GM12878 (cell line): ENCODE measurements around the gene TMEM223. TPM values are rescaled to one million over a fixed set of nuclear protein-coding genes. Genes with fewer than 3 reads are reported as not detected.

Experiments used
- ATAC-seq: fragments of 200-7000 bp; cut with Tn5 transposase; 3 replicates; pipeline ENCODE4 v1.9.1; 2020; ENCODE audit warnings: mild to moderate bottlenecking, moderate library complexity
- BruUV-seq: library from RNA; stranded (reverse); fragments of 400-500 nt; replicated peaks from 2 replicates; lab custom pipeline; 2021; lab: Mats Ljungman, UMichigan
- CTCF ChIA-PET: fragments of 300-600 bp; sonication (Branson Sonifier 250); formaldehyde crosslinking; extraction: SDS; loops from one replicate; lab custom pipeline; 2021; ENCODE audit warnings: inconsistent platforms; lab: Yijun Ruan, JAX
- POLR2A ChIA-PET: fragments of 350-600 bp; formaldehyde crosslinking; extraction: SDS; loops from one replicate; lab custom pipeline; 2021; ENCODE audit warnings: inconsistent platforms; lab: Charles Lee
- RAD21 ChIA-PET: fragments of 300-600 bp; sonication (Branson Sonifier 250); formaldehyde crosslinking; loops from one replicate; lab custom pipeline; 2023; ENCODE audit warnings: antibody characterized with exemption; ENCODE audit not compliant: unreplicated experiment; lab: Charles Lee
- SMC1A ChIA-PET: fragments of 300-600 bp; sonication (Branson Sonifier 250); formaldehyde crosslinking; loops from one replicate; lab custom pipeline; 2023; ENCODE audit not compliant: unreplicated experiment, uncharacterized antibody; lab: Charles Lee
- DNase-seq: peaks from one replicate; pipeline ENCODE4 v3.0.0-alpha.2; 2011; ENCODE audit warnings: low read depth, low spot score
- FAIRE-seq: peaks from 3 replicates; lab custom pipeline; 2011; peaks lifted over from hg19 to GRCh38; lab: Jason Lieb, UNC
- H2AFZ ChIP-seq: 2 replicates; pipeline ENCODE4 v1.6.0; 2011; ENCODE audit warnings: low read depth, low read length, control low read depth; ENCODE audit not compliant: control insufficient read depth
- H3K27ac ChIP-seq: 2 replicates; pipeline ENCODE4 v1.5.1; 2011; ENCODE audit warnings: control low read depth; ENCODE audit not compliant: control insufficient read depth, insufficient read depth
- H3K27me3 ChIP-seq, 2 experiments: replicated peaks in 1 of 2; 2 replicates each; pipeline versions ENCODE4 v1.6.0 to v1.6.1; 2011; ENCODE audit warnings: low read length in 1 of 2; ENCODE audit not compliant: control insufficient read depth in 2 of 2, insufficient read depth in 2 of 2
- H3K36me3 ChIP-seq, 2 experiments: 2 replicates each; pipeline ENCODE4 v1.5.1; 2011; ENCODE audit warnings: low read length in 1 of 2; ENCODE audit not compliant: control insufficient read depth in 2 of 2, insufficient read depth in 2 of 2
- H3K4me1 ChIP-seq: 2 replicates; pipeline ENCODE4 v1.6.1; 2011; ENCODE audit warnings: mild to moderate bottlenecking, low read length, moderate library complexity, mixed read lengths; ENCODE audit not compliant: control insufficient read depth, insufficient read depth
- H3K4me2 ChIP-seq: 2 replicates; pipeline ENCODE4 v1.6.0; 2011; ENCODE audit warnings: control low read depth; ENCODE audit not compliant: control insufficient read depth, insufficient read depth
- H3K4me3 ChIP-seq: fragments of 200-600 bp; sonication (generic); 2 replicates; pipeline ENCODE4 v1.5.1; 2016
- H3K79me2 ChIP-seq: 2 replicates; pipeline ENCODE4 v1.6.0; 2011; ENCODE audit warnings: low read length; ENCODE audit not compliant: control insufficient read depth, insufficient read depth
- H3K9ac ChIP-seq: 2 replicates; pipeline ENCODE4 v1.8.0; 2011; ENCODE audit warnings: low read length, control low read depth, mixed read lengths; ENCODE audit not compliant: control insufficient read depth, insufficient read depth
- H3K9me3 ChIP-seq: replicated peaks from 3 replicates; pipeline ENCODE4 v1.5.1; 2011; ENCODE audit warnings: mild to moderate bottlenecking, low read length; ENCODE audit not compliant: control insufficient read depth, insufficient read depth
- H4K20me1 ChIP-seq: 2 replicates; pipeline ENCODE4 v1.6.0; 2011; ENCODE audit not compliant: control insufficient read depth, insufficient read depth
- CBX3 ChIP-seq: fragments of 200-600 bp; sonication (generic); IDR thresholded peaks from 2 replicates; pipeline ENCODE4 v1.6.1; 2016; ENCODE audit warnings: low read depth, borderline replicate concordance
- CEBPB ChIP-seq, 2 experiments: fragments of 150-350 bp in 1 of 2; IDR thresholded peaks; 2 replicates each; pipeline ENCODE4 v1.6.1; 2012 to 2014; ENCODE audit warnings: low read depth in 2 of 2, low read length in 2 of 2, borderline replicate concordance in 1 of 2, inconsistent platforms in 1 of 2
- FOS ChIP-seq: IDR thresholded peaks from 3 replicates; pipeline ENCODE4 v1.6.1; 2011; ENCODE audit warnings: borderline replicate concordance; ENCODE audit not compliant: insufficient read length; ENCODE audit errors: extremely low read depth
- HDAC2 ChIP-seq: fragments of 200-600 bp; sonication (generic); IDR thresholded peaks from 2 replicates; pipeline ENCODE4 v1.6.1; 2017
- KDM1A ChIP-seq: fragments of 200-600 bp; sonication (generic); IDR thresholded peaks from 2 replicates; pipeline ENCODE4 v1.6.1; 2016; ENCODE audit warnings: borderline replicate concordance
- MAX ChIP-seq: IDR thresholded peaks from 2 replicates; pipeline ENCODE4 v1.6.1; 2012; ENCODE audit warnings: low read depth, low read length, improper control_type of control experiment
- MYC ChIP-seq: IDR thresholded peaks from 2 replicates; pipeline ENCODE4 v1.6.1; 2011; ENCODE audit warnings: mild to moderate bottlenecking, low read length, moderate library complexity, inconsistent platforms; ENCODE audit not compliant: insufficient read depth, insufficient replicate concordance, insufficient read length, severe bottlenecking
- POLR2A ChIP-seq: IDR thresholded peaks from 2 replicates; pipeline ENCODE4 v1.6.1; 2011; ENCODE audit warnings: low read depth, mild to moderate bottlenecking, low read length
- POLR2AphosphoS5 ChIP-seq: IDR thresholded peaks from 2 replicates; pipeline ENCODE4 v1.6.1; 2011; ENCODE audit warnings: mild to moderate bottlenecking, low read length, inconsistent platforms
- RELA ChIP-seq: fragments of 450-650 bp; IDR thresholded peaks from 2 replicates; pipeline ENCODE4 v1.8.0; 2014; ENCODE audit warnings: borderline replicate concordance; ENCODE audit not compliant: partially characterized antibody
- RFX5 ChIP-seq: IDR thresholded peaks from 2 replicates; pipeline ENCODE4 v1.6.1; 2011; ENCODE audit warnings: low read depth, low read length, improper control_type of control experiment
- SMARCA5 ChIP-seq: fragments of 450-650 bp; IDR thresholded peaks from 2 replicates; pipeline ENCODE4 v1.6.1; 2017; ENCODE audit warnings: mild to moderate bottlenecking
- SMC3 ChIP-seq: IDR thresholded peaks from 2 replicates; pipeline ENCODE4 v1.6.1; 2011; ENCODE audit warnings: low read length, improper control_type of control experiment, borderline replicate concordance
- SPI1 ChIP-seq: IDR thresholded peaks from 2 replicates; pipeline ENCODE4 v1.6.1; 2011; ENCODE audit warnings: low read depth, mild to moderate bottlenecking, low read length, moderate library complexity, borderline replicate concordance; ENCODE audit not compliant: insufficient read depth
- SREBF1 ChIP-seq: IDR thresholded peaks from 2 replicates; pipeline ENCODE4 v1.6.1; 2012; ENCODE audit warnings: mild to moderate bottlenecking, low read length
- SRF ChIP-seq, 2 experiments: IDR thresholded peaks; 2 replicates each; pipeline ENCODE4 v1.6.1; 2011; ENCODE audit warnings: low read depth in 2 of 2, low read length in 2 of 2, mild to moderate bottlenecking in 1 of 2, moderate library complexity in 1 of 2
- TCF7 ChIP-seq: IDR thresholded peaks from 2 replicates; pipeline ENCODE4 v1.6.1; 2014; ENCODE audit warnings: antibody characterized with exemption, borderline replicate concordance
- ZBTB40 ChIP-seq: fragments of 450-650 bp; IDR thresholded peaks from 2 replicates; pipeline ENCODE4 v1.6.1; 2016; ENCODE audit warnings: mild to moderate bottlenecking, moderate library complexity, borderline replicate concordance
- ZNF24 ChIP-seq: fragments of 450-650 bp; IDR thresholded peaks from 2 replicates; pipeline ENCODE4 v1.6.1; 2017; ENCODE audit warnings: antibody characterized with exemption, mild to moderate bottlenecking
- WGBS: methylation state at CpG from one replicate; pipeline ENCODE4 v1.1.6; 2016; ENCODE audit warnings: low lambda C conversion rate; ENCODE audit not compliant: insufficient replicate concordance, insufficient coverage; ENCODE audit errors: missing lambda C conversion rate; 5-methylcytosine and 5-hydroxymethylcytosine counted together
- in situ Hi-C: fragments of 300-500 bp; cut with MboI; formaldehyde crosslinking; loops from 9 replicates; pipeline ENCODE4 v1.14.3; 2018; ENCODE audit warnings: mixed read lengths
- intact Hi-C: fragments of 100-400 bp; cut with micrococcal nuclease; formaldehyde crosslinking; loops from one replicate; pipeline ENCODE4 v1.14.2; 2022; ENCODE audit not compliant: unreplicated experiment
- polyA plus RNA-seq, 11 experiments: library from polyadenylated mRNA; depleted of rRNA in 4 of 11; unstranded in 6 of 11; stranded (reverse) in 5 of 11; fragments of >200 nt; fragmentation: Nextera tagmentation in 4 of 11; fragmentation: Illumina TruSeq in 1 of 11; extraction: Ambion mirVana in 4 of 11; extraction: Trizol in 1 of 11; gene quantifications; 1 replicate in 1 of 11; 2 replicates in 10 of 11; pipeline versions ENCODE4 v1.2.1 to v1.2.3, GENCODE V29; 2011 to 2016; ENCODE audit warnings: inconsistent platforms in 2 of 11, missing spikeins in 2 of 11, low read depth in 1 of 11
- total RNA-seq, 4 experiments: library from RNA; depleted of rRNA in 3 of 4; stranded (reverse); fragments of >200 nt in 3 of 4; fragmentation: Illumina TruSeq in 1 of 4; extraction: Trizol in 1 of 4; gene quantifications; 2 replicates each; pipeline versions ENCODE4 v1.2.1 to v1.2.3, GENCODE V29; 2013 to 2021

TMEM223 gene
- total and polyA plus RNA-seq, 10 of the 15 experiments (the other 5 are each of a cell fraction or from before 2014, with no cell fraction given): 5.3 to 33.2 (median 14.0) TPM

GRCh38 chr11:62831520-62832335, 39.9 kb upstream of the TMEM223 start, which contains the start of gene STX5:
Gene STX5, minus strand, starts transcription at chr11:62832051. Its CDS starts 808 bp downstream, at chr11:62831243.
- peaks cover 28% of the 10 kb centered on the region for H3K79me2 ChIP-seq
- RAD21 ChIA-PET: interaction anchor here (0.7 to 2.1 kb wide), 13 partner anchors 9 to 103 kb away, joined by 3 to 12 read pairs (median 4); partner anchors contain the start of genes NXF1, TMEM179B, TMEM223 and TTC9C
- no peaks in the 10 kb centered on the region for H3K9me3 ChIP-seq
- TSS peak; percentile 79 for BruUV-seq
- POLR2A ChIA-PET: interaction anchor here (0.5 to 2.9 kb wide), 25 partner anchors 10 to 839 kb away, joined by 3 to 50 read pairs (median 5); partner anchors contain the start of genes C11orf98, CSKMT, NXF1 and TMEM223
- in situ Hi-C loops: no loop called here
- H3K4me3 ChIP-seq: peak within 1 kb of the TSS; percentile 99
- SMC1A ChIA-PET: interaction anchor here (0.6 to 1.9 kb wide), 8 partner anchors 9 to 1147 kb away, joined by 3 to 7 read pairs (median 4); partner anchors contain the start of gene ZBTB3
- peak; percentile 86 for FAIRE-seq
- peak within 1 kb of the TSS; percentile 53 for H3K9ac ChIP-seq
- peak within 1 kb of the TSS; percentile 92 for H3K4me2 ChIP-seq
- H3K36me3 ChIP-seq: peaks cover 21 to 25% of the 10 kb centered on the region in 2 experiments
- no peaks in the 10 kb centered on the region for H4K20me1 ChIP-seq
- CTCF ChIA-PET: interaction anchor here (0.6 to 3.3 kb wide), 9 partner anchors 12 to 240 kb away, joined by 3 to 31 read pairs (median 3); partner anchors contain the start of genes TMEM179B and TUT1
- H3K27ac ChIP-seq: peak within 1 kb of the TSS; percentile 84
- H3K27me3 ChIP-seq: no peaks in the 10 kb centered on the region
- intact Hi-C loops: loop anchor here (10.0 kb wide), 1 partner anchor 237 kb away; the partner anchor contains the start of gene TUT1
- ATAC-seq: peak; percentile 93
- 1% methylated on average over 65 of the region's 65 CpGs for WGBS
- H3K4me1 ChIP-seq: peaks cover 8% of the 10 kb centered on the region
- peak within 1 kb of the TSS; percentile 51 for H2AFZ ChIP-seq
- peak; percentile 93 for DNase-seq
- peak; percentile 33 for TF ChIP-seq MYC
- no peak for TF ChIP-seq TCF7
- TF ChIP-seq RFX5: peak; percentile 65; the same call in 1 of the 2 replicates
- no peak for TF ChIP-seq SRF (IDR thresholded peaks at IDR 0.05; ENCODE audit: low read depth in 2 of 2, low read length in 2 of 2)
- TF ChIP-seq CEBPB (IDR thresholded peaks at IDR 0.05; ENCODE audit: borderline replicate concordance in 1 of 2, low read depth in 2 of 2, low read length in 2 of 2): no peak
- peak; percentile 92 for TF ChIP-seq ZBTB40
- 0 out of 2 replicates have a peak, but pooled peaks have one; percentile 16 for TF ChIP-seq SREBF1
- 0 out of 2 replicates have a peak, but pooled peaks have one; percentile 3 for TF ChIP-seq SMC3
- peak; percentile 36; the same call in 1 of the 2 replicates for TF ChIP-seq MAX
- no peak for TF ChIP-seq KDM1A
- peak; percentile 80 for TF ChIP-seq SMARCA5
- no peak for TF ChIP-seq HDAC2
- TF ChIP-seq CBX3: no peak
- TF ChIP-seq SPI1: peak; percentile 64
- no peak for TF ChIP-seq ZNF24
- peak; percentile 80 for TF ChIP-seq FOS
- TF ChIP-seq POLR2A: peak; percentile 88
- peak; percentile 87 for TF ChIP-seq POLR2AphosphoS5
- peak; percentile 52 for TF ChIP-seq RELA
